Transverse colon (tissue), 4 donors: Measurements from ENCODE around the gene GNL3L.

Experiments
- CTCF ChIP-seq, 5 experiments: fragments of 200-600 bp in 3 of 5; fragments of 450-650 bp in 2 of 5; sonication (generic) in 3 of 5; IDR thresholded peaks; 1 replicate in 2 of 5; 2 replicates in 3 of 5; pipeline ENCODE4 v1.5.1; 2016 to 2017; ENCODE audit warnings: antibody characterized with exemption in 5 of 5, inconsistent platforms in 3 of 5, mild to moderate bottlenecking in 2 of 5, moderate library complexity in 1 of 5
- EP300 ChIP-seq: sonication (generic); formaldehyde crosslinking; IDR thresholded peaks from one replicate; pipeline ENCODE4 v1.6.1; 2017; ENCODE audit warnings: antibody characterized with exemption, low read depth
- POLR2A ChIP-seq: fragments of 450-650 bp; IDR thresholded peaks from one replicate; pipeline ENCODE4 v1.6.1; 2016; ENCODE audit warnings: antibody characterized with exemption, mild to moderate bottlenecking, moderate library complexity
- POLR2AphosphoS5 ChIP-seq, 3 donors: sonication (generic); formaldehyde crosslinking; IDR thresholded peaks; one replicate each; pipeline ENCODE4 v1.6.1; 2016; ENCODE audit warnings: antibody characterized with exemption in 3 of 3

- TF ChIP-seq EP300 (no peak), CTCF (IDR thresholded peaks at IDR 0.05) (no peak), POLR2A (no peak), POLR2AphosphoS5 (IDR thresholded peaks at IDR 0.05) (no peak)
Observed at GRCh38 chrX:54496517-54496852, 33.5 kb upstream of the GNL3L start.
